OCI-M2 (cell line): ENCODE data around the gene PTPRN2.
"Not testable (repeated sequence)": the region's sequence is repeated elsewhere in the genome, so short reads cannot be mapped to it uniquely, and the experiment has no call there.

Experiments
- DNase-seq: peaks from one replicate; lab custom pipeline; 2025; ENCODE audit not compliant: unreplicated experiment; lab: John Stamatoyannopoulos, UW

PTPRN2 gene

DNA sequence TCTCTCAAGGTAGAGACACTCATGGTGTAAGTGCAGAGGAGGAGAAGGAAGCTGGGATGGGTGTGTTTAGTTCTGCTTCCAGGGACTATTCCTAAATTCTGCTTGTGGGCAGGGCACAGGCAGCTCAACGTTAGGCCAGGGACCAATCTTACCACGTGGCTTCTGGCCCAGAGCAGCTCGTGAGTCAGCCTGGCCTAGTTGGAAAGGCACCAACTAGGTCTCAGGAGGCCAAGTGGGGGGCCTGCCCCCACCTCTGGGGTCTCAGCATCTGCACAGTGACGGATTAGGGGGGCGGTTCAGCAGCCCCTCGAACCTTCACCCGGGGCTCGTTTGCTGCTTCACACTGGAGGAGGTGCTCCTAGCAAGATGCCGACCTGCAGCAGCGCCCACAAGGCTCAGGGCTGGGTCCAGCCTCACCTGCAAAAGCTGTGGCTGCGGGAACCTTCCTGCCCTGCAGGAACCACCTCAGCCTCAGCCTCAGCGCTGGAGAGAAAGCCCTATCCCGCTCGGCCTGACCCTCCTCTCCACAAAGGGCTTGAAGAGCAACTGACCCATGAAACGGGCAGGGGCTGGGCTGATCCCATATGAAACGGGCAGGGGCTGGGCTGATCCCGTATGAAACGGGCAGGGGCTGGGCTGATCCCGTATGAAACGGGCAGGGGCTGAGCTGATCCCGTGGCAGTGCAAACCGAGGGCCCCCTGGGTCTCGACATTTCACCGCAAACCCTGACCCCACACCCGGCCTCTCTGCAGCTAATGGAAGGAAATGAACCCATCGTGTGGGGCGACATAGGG, 803.4 kb downstream of the PTPRN2 start:
- no peak for DNase-seq

DNA sequence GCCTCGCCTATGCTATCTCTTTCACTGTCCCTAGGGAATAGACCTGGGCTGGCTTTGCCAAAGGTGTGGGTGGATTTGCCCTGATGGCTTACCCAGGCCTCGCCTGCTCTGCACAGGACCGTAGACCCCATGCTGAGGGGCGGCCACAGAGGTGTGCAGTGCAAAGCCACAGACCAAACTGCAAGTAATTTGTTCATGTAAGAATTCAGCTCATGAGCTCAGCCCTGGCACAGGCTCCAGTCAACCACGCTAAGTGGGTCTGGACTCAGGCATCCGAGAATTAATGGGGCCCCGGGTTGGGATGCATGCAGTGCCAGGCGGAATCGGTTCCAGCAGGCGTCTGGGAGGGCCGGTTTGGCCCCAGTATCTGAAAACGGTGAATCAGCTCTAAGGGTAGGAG, 805.6 kb downstream of the PTPRN2 start:
- DNase-seq = no peak

DNA sequence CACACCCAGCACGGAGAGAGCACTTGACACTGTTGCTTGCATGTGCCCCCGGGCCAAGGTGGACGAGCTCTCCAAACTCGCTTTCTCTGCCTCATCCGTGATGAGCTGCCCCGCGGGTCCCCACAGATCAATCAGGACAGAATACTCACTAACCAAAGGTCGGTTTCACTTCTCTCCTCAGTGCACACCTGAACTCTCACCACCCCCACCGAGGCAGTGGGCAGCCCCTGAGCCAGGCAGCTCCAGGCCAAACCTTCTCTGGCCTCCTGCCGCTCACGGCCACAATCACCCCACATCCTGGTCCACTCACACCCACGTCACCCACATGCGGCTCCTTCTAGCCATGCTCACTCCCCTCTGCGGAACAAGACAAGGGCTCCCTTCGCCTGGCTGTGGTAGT, 806.9 kb downstream of the PTPRN2 start:
- no peak for DNase-seq

DNA sequence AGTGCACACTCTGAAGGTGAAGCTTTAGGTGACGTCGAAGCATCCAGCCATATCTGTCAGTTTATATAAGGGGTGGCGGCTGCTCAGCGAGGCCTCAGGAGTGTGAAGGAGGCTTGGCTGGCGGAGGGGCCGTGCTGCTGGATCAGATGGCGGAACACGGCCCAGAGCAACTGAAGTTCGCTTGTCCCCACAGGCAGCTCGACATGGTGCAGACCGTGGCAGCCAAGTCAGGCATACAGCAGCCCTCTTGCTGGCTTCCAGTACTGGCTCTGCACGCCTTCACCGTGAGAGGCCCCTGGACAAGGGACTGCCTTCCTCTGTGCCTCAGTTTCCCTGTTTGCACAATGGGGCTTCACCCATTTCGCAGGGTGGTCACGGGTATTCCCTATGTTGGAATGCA, 807.3 kb downstream of the PTPRN2 start:
- no peak for DNase-seq

DNA sequence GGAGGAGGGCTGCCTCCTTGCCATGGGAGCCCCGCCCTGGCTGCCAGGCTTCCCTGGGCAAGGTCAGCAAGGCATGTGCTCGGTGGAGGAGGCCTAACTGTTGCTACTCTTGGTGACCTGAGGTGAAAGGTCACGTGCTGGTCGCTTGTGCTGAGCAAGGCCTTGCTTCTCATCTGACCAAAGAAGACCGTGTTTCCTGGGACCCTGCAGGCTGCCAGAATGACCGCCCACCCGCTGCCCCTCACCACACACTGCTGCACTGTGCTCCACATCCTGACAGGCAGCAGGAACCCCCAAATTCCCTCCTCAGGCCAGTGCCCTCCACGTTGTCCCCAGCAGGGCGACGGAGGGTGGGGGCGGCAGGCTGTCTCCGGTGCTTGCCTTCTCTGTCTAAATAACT, 808.4 kb downstream of the PTPRN2 start:
- no peak for DNase-seq

DNA sequence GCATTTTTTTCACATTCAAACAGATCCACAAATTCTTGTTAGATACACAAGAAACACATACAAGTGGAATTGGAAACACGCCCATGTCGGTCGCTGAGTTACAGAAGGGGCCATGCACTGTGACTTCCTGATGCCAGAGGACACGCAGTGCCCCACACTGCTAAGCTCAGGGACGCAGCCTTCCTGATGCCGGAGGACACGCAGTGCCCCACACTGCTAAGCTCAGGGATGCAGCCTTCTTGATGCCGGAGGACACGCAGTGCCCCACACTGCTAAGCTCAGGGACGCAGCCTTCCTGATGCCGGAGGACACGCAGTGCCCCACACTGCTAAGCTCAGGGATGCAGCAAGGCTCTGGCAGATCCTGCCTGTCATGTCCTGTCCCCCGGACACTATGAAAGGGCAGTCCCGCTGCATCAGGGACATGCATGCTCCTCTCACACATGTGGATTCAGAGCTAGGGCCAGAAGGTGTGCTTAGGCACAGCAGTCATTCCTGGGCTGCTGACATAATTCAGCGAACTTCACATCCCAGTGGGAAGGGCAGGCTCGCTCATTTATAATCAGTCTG, 810.3 kb downstream of the PTPRN2 start:
- not testable (repeated sequence) for DNase-seq

DNA sequence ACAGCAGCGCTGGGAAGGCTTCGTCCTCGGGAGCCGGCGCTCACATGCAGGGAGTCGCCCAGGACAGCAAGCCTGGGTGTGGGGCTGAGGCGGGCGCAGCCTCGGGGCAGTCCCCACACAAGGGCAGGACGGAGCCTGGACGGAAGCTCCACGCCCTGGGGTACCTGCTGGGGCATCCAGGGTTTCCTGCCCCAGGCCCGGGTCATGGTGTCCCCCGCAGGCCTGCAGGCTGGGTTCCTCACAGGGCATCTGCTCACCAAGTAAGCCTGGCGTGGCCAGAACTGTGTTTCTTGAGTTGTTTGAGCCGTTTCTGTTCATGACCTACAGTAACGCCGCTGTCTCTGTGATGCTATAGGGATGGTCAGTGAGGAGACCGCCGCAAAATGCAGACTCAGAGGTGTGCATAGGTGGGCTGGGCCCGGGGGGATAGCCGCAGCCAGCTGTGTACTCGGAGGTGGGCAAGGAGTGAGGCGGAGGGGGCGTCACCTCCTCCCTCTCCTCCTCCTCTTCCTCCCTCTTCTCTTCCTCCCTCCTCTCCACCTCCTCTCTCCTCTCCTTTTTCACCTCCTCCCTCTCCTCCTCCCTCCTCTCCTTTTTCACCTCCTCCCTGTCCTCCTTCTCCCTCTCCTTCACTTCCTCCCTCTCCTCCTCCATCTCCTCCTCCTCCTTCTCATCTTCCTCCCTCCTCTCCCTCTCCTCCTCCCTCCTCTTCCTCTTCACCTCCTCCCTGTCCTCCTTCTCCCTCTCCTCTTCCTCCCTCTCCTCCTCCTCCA, 811.9 kb downstream of the PTPRN2 start:
- DNase-seq = no peak

DNA sequence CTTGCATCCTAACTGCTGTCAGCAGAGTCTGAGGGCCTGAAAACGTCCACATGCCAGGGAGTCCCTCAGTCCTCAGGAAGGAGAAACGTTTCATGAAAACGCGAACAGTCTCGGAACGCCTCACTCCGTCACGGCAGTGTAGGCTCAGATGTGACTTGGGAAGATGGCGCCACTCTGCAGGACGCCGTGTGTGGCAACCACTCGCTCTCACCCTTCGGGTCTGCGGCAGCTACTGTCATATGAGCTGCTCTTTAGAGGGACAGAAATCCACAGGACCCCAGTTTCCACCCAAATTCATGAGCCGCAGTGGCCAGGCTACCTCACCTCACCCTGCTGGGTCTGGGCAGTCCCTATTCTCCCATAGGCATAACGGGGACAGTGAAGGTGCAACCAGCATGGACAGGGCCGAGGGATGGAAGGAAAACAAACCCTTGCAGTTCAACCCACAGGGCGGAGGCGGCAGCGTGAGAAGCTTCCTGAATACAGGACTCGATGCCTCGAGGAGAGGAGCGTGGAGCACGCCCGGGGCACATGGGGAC, 812.5 kb downstream of the PTPRN2 start:
- DNase-seq = no peak

DNA sequence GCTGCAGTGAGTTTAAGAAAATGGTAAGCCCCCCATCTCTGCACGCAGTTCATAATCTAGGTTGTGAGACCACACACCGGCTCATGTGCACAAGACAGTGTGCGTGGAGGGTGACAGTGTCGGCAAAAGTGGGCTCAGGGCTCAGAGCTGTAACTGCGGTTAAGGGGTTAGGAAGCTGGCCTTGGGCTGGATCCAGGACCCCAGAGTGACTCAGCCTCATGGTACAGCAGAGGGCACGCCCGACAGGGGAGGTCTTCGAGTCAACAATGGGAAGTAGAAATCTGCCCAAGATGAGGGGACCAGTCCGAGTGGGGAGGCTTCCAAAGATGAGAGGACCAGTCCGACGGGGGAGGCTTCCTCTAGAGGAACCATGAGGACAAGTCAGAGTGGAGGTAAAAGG, 813.1 kb downstream of the PTPRN2 start:
- no peak for DNase-seq

DNA sequence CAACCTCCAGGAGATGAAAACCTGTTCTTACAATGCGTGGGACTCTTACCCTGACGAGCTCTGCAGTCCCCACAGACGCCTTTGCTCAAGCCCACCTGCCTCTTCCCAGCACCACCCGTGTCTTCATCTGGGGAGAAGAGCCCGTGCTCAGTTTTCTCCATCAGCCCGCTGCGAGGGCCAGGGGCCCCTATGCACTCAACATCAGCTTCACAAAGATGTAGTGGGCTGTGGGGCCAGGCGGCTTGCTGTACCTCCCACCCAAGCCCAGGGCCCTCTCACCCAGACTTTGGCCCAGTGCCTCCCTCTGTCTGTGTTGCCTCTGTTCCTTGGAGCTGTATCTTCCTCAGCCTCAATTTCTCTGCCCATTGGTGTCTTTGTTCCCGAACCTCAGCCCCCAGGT, 814.3 kb downstream of the PTPRN2 start:
- DNase-seq = no peak

DNA sequence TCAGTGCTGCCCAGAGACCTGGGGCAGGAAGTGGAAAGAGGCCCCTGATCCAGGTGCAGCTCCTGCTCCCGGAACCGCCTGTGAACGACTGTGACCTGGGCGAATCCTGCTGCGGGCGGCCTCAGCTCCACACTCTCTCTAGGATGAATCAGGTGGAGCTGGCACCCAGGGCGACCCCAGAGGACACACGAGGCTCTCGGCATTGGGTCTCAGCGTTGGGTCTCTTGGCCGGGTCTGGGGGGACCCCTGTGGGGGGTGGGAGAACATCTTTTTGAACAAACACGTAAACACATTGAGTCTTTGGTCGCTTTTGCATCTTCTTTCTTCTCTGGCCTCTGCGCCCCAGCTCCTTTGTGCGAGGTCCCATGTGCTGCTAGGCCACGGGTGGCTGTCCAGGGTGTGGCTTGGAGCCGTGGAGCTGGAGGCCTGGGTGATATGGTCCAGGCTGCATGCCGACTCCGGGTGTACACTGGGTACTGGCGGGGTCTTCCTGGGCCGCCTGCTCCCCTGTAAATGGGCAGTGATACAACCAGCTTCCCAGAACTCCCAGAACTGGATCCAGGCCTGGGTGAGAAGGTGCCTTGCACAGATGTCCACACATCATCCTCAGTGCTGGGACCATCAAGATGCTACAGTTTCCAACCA, 815.0 kb downstream of the PTPRN2 start:
- no peak for DNase-seq

DNA sequence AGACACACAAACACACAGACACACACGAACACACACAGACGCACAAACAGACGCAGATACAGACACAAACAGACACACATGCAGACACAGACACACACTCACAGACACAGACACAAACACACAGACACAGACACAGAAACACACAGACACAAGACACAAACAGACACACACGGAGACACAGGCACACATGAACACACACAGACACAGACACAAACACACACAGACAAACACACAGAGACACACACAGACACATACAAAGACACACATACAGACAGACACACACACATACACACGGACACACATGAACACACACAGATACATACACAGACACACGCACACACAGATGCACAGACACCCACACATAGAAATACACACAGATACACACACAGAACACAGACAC, 815.9 kb downstream of the PTPRN2 start:
- no peak for DNase-seq

DNA sequence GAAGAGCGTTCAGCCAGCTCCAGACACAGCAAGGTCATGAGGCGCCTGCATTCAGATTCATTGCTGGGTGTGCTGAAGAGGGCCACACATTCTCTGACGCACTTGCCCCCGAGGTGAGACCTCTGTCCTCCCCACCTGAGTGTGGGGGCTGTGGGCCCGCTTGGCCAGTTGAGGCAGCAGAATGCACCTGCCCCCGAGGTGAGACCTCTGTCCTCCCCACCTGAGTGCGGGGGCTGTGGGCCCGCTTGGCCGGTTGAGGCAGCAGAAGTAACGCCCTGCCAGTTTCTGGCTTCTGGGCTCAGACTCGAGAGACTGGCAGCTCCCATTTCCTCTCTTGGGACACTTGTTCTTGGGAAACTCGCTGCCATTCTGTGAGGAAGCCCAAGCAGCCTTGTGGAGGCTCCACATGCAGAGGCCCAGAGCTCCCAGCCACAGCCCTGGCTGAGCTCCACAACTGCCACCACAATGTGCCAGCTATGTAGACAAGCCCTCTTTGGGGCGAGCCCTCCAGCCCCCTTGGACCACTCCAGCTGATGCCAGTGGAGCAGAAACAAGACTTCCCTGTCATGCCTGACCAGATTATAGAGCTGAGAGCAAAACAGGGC, 816.8 kb downstream of the PTPRN2 start:
- DNase-seq = no peak

DNA sequence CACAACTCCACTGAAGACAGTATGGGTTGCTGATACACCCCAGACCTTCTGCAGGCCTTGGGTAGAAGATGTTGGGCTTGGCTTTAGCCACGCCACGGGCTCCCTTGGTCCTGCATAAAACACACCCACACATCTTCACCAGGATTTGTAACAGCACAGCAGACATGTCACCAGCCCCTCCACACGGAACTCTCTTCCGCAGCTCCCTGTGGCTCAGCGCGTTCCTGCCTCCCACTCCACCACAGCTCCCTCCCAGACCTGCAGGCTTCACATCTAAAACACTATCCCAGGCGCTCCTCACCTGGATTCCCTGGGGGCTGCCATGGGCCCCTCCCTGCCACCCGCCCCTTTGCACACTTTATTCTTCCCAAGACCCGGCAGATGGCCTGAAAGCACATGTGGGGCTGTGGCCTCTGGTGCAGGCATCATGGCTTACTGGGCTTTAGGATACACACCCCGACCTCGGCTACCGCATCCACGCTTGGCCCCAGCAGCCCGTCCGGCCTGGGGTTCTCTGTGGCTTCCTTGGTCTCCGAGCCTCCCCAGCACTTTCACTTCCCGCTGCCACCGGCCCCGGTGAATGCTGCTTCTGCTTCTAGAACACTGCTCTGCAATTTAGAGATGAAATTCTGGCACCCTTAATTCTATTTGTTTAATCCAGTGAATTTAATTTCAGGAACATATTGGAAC, 818.0 kb downstream of the PTPRN2 start:
- DNase-seq = no peak

DNA sequence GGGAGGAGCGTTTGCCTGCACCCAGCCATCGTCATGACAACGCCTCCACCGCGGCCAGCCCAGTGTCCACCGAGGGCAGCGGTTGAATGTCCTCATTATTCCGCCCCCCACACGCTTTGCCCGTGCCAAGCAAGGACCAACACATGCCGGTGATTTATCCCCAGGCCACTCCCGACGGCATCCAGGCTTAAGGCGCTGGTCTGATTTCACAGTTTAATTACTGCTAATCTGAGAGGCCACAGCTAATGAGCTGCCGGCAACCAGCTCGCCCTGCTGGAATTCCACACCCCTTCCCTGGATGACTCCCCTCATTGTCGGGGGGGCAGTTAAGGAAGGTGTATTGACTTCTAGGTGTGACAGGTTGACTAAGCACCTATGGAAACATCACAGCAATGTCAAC, 818.5 kb downstream of the PTPRN2 start:
- no peak for DNase-seq

DNA sequence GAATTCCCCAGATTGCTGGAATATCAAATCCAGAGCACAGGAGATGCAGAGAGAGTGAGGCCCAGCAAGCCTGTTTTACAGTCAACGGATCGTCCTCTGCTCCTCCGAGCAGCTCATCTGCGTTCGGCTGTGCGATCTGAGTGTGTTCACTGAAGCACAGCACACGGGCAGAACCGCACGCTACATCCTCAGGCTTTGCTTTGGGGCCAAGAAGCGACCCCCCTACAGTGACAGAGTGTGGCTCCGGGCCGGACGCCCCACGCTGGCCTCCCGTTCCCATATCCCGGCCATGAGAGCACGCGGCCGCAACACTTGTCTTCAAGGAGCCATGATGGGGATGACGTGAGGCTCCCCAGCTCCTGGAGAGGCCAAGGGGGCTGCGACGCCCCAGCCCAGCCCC, 819.4 kb downstream of the PTPRN2 start:
- DNase-seq = no peak

DNA sequence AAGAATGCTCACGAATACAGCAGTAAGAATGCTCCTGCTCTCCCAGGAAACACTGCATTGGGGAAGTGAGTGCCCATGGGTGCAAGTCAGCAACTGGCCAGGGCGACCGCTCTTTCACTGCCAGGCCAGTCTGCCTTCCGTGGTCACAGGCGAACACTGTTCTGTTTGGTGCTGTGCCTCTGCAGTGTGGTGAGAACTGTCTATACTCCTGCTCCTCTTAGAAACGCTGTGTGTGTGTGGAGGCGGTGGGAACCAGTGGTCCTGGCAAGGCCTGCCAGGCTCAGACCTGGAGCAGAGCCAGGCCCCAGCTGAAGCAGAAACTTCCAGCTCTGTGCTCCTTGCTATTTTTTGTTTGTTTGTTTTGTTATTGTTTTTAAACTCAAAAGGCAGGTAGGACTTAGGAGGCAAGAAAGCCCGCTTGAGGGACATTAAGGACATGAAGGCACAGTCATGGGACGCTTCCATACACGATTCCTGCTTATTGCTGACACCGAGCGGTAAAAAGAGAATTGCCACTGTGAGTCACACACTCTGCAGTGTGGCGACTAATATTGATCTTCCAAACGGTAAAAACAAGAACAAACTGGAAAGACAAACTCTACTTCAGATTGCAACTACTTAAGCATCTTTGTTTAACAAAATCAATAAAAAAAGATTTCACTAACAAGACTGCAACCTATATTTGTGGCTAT, 820.0 kb downstream of the PTPRN2 start:
- no peak for DNase-seq

DNA sequence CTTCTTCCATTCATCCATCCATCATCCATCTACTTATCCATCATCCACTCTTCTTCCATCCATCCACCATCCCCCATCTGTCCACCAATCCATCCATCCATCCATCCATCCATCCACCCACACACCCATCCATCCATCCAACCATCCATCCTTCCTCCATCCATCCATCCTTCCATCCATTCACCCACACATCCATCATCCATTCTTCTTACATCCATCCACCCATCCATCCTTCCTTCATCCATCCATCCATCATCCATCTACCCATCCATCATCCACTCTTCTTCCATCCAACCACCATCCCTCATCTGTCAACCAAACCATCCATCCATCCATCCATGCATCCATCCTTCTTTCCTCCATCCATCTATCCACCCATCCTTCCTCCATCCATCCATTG, 821.5 kb downstream of the PTPRN2 start:
- no peak for DNase-seq

DNA sequence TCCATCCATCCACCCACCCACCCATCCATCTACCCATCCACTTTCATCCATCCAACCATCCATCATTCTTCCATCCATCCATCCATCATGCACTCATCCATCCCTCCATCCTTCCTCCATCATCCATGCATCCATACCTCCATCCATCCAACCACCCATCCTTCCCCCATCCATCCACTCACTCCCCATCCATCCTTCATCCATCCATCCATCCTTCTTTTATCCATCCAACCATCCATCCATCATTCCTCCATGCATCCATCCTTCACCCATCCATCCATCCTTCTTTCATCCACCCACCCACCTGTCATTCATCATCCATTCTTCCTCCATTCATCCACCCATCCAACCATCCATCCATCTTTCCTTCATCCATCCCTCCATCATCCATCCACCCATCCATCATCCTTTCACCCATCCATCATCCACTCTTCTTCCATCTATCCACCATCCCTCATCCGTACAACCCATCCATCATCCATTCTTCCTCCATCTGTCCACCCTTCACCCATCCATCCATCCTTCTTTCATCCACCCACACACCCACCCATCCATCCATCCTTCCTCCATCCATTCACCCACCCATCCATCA, 822.6 kb downstream of the PTPRN2 start:
- no peak for DNase-seq

DNA sequence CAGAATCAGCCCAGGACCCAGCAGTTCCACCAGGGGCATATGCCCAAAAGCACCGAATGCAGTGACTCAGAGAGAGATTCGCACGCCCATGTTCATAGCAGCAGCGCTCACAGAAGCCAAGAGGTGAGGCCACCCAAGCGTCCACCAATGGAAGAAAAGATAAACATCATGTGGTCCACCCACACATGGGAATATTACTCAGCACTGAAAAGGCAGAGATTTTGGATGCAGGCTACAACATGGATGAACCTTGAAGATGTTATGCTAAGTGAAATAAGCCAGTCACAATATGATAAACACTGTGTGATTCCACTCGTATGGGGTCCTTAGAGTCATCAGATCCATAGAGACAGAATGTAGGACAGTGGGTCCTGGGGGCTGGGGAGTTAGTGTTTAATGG, 823.4 kb downstream of the PTPRN2 start:
- no peak for DNase-seq
